Right atrium auricular region (tissue), 2 donors: ENCODE measurements around the gene ETF1. TPM values are rescaled to one million over a fixed set of nuclear protein-coding genes. Genes with fewer than 3 reads are reported as not detected.

ENCODE experiments used
- DNase-seq: peaks from one replicate; pipeline ENCODE4 v3.0.0-alpha.2; 2019; ENCODE audit warnings: low spot score
- H3K27ac ChIP-seq, 2 donors: fragments of 200-600 bp; sonication (generic); 1 replicate in 1 of 2; 2 replicates in 1 of 2; pipeline ENCODE4 v1.5.1; 2016 to 2019
- H3K27me3 ChIP-seq, 2 donors: fragments of 200-600 bp; sonication (generic); one replicate each; pipeline versions ENCODE4 v1.5.1 to v1.6.0; 2017 to 2019
- H3K36me3 ChIP-seq: fragments of 200-600 bp; sonication (generic); one replicate; pipeline ENCODE4 v1.5.1; 2016
- H3K4me1 ChIP-seq, 2 donors: fragments of 200-600 bp; sonication (generic); one replicate each; pipeline versions ENCODE4 v1.5.1 to v1.6.0; 2017 to 2019
- H3K4me3 ChIP-seq, 2 donors: fragments of 200-600 bp; sonication (generic); 1 replicate in 1 of 2; 2 replicates in 1 of 2; pipeline ENCODE4 v1.5.1; 2017 to 2019; ENCODE audit warnings: mild to moderate bottlenecking in 1 of 2, moderate library complexity in 1 of 2
- H3K9me3 ChIP-seq, 2 donors: fragments of 200-600 bp; sonication (generic); one replicate each; pipeline ENCODE4 v1.5.1; 2019
- total RNA-seq, 2 donors: library from RNA; depleted of rRNA; stranded (reverse); fragments of >200 nt; gene quantifications; one replicate each; pipeline ENCODE4 v1.1.0, GENCODE V29; 2016
- TF ChIP-seq, protein P1 (sequence below), 2 donors: fragments of 200-600 bp; sonication (generic); IDR thresholded peaks; one replicate each; pipeline ENCODE4 v1.5.1; 2019; ENCODE audit warnings: antibody characterized with exemption in 2 of 2

ETF1 gene
- total RNA-seq, 2 donors from 2014 or later, result 62.0 to 64.1 TPM

DNA sequence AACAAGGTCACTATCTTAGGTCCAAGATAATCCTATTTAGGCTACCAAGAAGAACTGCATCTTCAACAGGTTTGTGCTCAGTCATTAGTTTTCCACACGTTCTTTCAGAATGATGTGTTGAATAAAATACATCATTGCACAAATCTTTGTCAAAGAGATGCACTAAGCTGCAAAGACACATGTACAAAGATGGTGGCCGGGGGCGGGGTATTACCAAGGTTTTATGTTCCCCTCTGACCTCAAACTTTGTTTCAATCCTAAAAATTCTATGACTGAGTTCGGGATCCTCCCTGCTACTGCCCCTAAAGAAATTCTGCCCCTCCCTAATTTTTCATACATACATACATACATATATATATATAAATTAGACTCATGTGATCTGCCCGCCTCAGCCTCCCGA lies 17.9 kb upstream of the ETF1 start:
- Histone ChIP-seq H3K4me3 (no peak overlapping the region), H3K9me3 (no peaks in the 10 kb centered on the region), H3K27ac (no peak overlapping the region), H3K36me3 (peaks cover 72% of the 10 kb centered on the region), H3K4me1 (peaks cover 0 to 12% of the 10 kb centered on the region in 2 donors), H3K27me3 (no peaks in the 10 kb centered on the region)
- TF ChIP-seq, protein P1, sequence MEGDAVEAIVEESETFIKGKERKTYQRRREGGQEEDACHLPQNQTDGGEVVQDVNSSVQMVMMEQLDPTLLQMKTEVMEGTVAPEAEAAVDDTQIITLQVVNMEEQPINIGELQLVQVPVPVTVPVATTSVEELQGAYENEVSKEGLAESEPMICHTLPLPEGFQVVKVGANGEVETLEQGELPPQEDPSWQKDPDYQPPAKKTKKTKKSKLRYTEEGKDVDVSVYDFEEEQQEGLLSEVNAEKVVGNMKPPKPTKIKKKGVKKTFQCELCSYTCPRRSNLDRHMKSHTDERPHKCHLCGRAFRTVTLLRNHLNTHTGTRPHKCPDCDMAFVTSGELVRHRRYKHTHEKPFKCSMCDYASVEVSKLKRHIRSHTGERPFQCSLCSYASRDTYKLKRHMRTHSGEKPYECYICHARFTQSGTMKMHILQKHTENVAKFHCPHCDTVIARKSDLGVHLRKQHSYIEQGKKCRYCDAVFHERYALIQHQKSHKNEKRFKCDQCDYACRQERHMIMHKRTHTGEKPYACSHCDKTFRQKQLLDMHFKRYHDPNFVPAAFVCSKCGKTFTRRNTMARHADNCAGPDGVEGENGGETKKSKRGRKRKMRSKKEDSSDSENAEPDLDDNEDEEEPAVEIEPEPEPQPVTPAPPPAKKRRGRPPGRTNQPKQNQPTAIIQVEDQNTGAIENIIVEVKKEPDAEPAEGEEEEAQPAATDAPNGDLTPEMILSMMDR (IDR thresholded peaks at IDR 0.05), result no peak
- no peak for DNase-seq

DNA sequence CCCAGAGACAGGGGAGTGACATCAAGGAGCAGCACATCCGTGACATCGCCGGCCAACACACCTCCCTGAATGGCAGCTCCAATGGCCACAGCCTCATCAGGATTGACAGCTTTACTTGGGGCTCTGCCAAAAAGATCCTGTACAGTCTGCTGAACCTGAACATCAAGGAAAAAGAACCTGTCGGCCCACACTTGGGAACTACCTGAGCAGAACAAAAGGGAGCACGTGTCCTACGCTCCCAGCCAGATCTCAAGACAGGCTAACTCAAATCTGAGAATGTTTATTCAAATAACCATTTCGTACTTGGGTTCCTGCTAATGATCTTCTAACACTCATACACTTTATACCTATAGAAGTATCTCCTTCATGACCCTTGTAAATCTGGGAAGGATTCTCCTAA lies 16.9 kb upstream of the ETF1 start:
- Histone ChIP-seq H3K4me1 (peaks cover 0 to 12% of the 10 kb centered on the region in 2 donors), H3K4me3 (no peak overlapping the region), H3K36me3 (peaks cover 73% of the 10 kb centered on the region), H3K27me3 (no peaks in the 10 kb centered on the region), H3K9me3 (no peaks in the 10 kb centered on the region), H3K27ac (no peak overlapping the region)
- TF ChIP-seq, protein P1 (IDR thresholded peaks at IDR 0.05), result no peak
- DNase-seq, result no peak

DNA sequence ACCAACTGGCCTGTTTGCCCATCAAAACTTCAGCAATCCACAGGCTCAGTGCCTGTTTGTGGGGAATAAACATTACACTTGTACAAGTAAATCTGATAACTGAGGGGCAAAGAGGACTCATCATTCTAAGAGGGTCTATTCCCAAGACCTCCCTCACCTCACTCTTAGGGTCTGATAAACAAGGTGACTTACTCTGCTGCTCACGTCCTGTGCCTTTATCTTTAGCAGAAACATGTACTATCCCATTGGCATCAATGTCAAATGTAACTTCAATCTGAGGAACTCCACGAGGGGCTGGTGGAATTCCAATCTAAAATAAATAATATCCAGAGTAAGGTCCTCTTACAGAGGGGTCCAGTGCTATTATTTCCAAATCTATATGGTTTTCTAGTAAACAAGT lies 14.6 kb upstream of the ETF1 start:
- H3K27me3 ChIP-seq, result no peaks in the 10 kb centered on the region
- TF ChIP-seq, protein P1 (IDR thresholded peaks at IDR 0.05), result no peak
- no peak overlapping the region for H3K27ac ChIP-seq
- H3K9me3 ChIP-seq, result no peaks in the 10 kb centered on the region
- H3K36me3 ChIP-seq, result peaks cover 81% of the 10 kb centered on the region
- no peaks in the 10 kb centered on the region for H3K4me1 ChIP-seq
- H3K4me3 ChIP-seq, result no peak overlapping the region
- DNase-seq, result no peak

DNA sequence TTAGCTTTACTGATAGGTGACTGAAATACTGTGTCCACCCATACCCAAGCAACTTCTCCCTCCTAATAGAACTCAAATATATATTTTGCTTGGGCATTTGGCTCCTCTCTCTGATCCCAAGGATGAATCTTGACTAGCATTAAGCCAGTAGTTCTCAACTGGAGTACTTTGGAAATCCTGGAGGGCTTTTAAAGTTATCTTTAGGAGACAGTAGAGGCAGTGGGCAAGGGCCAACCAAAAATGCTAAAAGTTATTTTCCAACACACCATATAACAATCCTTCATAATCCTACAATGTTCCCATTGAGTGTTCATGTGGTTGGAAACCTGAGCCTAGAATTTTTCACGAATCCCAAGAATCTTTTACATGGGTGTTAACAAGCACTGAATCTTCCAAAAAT lies 11.1 kb upstream of the ETF1 start:
- H3K27ac ChIP-seq, result no peak overlapping the region
- DNase-seq, result no peak
- TF ChIP-seq, protein P1 (IDR thresholded peaks at IDR 0.05), result no peak
- no peaks in the 10 kb centered on the region for H3K27me3 ChIP-seq
- H3K4me1 ChIP-seq, result no peaks in the 10 kb centered on the region
- H3K36me3 ChIP-seq, result peaks cover 56% of the 10 kb centered on the region
- no peak overlapping the region for H3K4me3 ChIP-seq
- no peaks in the 10 kb centered on the region for H3K9me3 ChIP-seq

DNA sequence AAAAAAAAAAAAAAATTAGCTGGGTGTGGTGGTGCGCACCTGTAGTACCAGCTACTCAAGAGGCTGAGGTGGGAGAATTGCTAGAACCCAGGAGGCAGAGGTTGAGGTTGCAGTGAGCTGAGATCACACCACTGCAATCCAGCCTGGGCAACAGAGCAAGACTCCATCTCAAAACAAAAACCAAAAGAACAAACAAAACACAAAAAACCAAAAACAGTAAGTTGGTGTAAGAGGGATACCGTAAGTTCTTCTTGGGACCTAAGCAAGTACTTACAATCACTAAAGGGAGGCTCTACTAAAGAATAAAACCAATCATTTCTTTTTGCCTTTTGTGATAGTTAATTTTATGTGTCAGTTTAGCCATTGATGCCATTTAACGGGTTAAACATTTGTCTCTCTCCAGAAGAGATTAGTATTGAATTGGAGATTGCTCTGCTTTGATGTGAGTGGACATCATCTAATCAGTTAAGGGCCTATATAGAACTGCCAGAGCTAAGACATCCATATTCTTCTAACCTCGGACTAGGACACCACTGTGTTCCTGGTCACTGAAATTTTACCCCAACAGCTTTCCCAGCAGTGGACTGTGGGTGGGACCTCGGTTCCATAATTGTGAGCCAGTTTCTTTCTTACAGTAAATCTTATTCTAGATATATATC lies 10.5 kb upstream of the ETF1 start:
- Histone ChIP-seq H3K27me3 (no peaks in the 10 kb centered on the region), H3K9me3 (no peaks in the 10 kb centered on the region), H3K4me3 (no peak overlapping the region), H3K36me3 (peaks cover 50% of the 10 kb centered on the region), H3K4me1 (no peaks in the 10 kb centered on the region), H3K27ac (no peak overlapping the region)
- DNase-seq, result no peak
- TF ChIP-seq, protein P1 (IDR thresholded peaks at IDR 0.05), result no peak

DNA sequence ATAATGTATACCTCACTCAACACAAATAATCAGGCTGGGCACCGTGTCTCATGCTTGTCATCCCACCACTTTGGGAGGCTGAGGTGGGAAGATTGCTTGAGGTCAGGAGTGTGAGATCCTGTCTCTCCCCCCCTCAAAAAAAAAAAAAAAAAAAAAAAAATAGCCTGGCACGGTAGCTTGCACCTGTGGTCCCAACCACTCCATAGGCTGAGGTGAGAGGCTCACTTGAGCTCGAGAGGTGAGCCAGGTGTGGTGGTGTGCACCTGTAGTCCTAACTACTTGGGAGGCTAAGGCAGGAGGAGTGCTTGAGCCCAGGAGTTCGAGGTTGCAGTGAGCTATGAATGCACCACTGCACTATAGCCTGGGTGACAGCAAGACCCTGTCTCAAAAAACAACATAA lies 9.6 kb upstream of the ETF1 start:
- no peak for DNase-seq
- TF ChIP-seq, protein P1 (IDR thresholded peaks at IDR 0.05), result no peak
- H3K36me3 ChIP-seq, result peaks cover 41% of the 10 kb centered on the region
- no peak overlapping the region for H3K4me3 ChIP-seq
- no peaks in the 10 kb centered on the region for H3K27me3 ChIP-seq
- H3K9me3 ChIP-seq, result no peaks in the 10 kb centered on the region
- peaks cover 0 to 2% of the 10 kb centered on the region in 2 donors for H3K4me1 ChIP-seq
- no peak overlapping the region for H3K27ac ChIP-seq
